K562 (cell line): Measurements from ENCODE around the gene ACOX1. TPM values are rescaled to one million over a fixed set of nuclear protein-coding genes. Genes with fewer than 3 reads are reported as not detected.

Experiments used
- ATAC-seq: fragments of 200-7000 bp; cut with Tn5 transposase; 3 replicates; pipeline ENCODE4 v1.9.1; 2020; ENCODE audit warnings: moderate library complexity
- BruUV-seq: library from RNA; stranded (reverse); fragments of 400-500 nt; replicated peaks from 2 replicates; lab custom pipeline; 2021; lab: Mats Ljungman, UMichigan
- CTCF ChIA-PET: fragments of 300-600 bp; formaldehyde crosslinking; extraction: SDS; loops from one replicate; lab custom pipeline; 2021; ENCODE audit warnings: low intra/inter-chr PET ratio; lab: Yijun Ruan, JAX
- POLR2A ChIA-PET: fragments of 300-600, 350-650 bp; sonication (Branson Sonifier 250); formaldehyde crosslinking; extraction: SDS; loops from one replicate; lab custom pipeline; 2021; ENCODE audit warnings: antibody characterized with exemption, inconsistent platforms; lab: Yijun Ruan, JAX
- DNase-seq, 4 experiments: peaks; one replicate each; pipeline versions ENCODE4 v3.0.0 to v3.0.0-alpha.2; 2011 to 2018; ENCODE audit warnings: low spot score in 3 of 4, mixed read lengths in 3 of 4; ENCODE audit errors: extremely low read depth in 1 of 4
- FAIRE-seq: peaks from 2 replicates; lab custom pipeline; 2011; peaks lifted over from hg19 to GRCh38; lab: Jason Lieb, UNC
- H2AFZ ChIP-seq: 2 replicates; pipeline ENCODE4 v1.6.0; 2011; ENCODE audit warnings: low read depth, low read length, control low read depth, inconsistent platforms
- H3K27ac ChIP-seq: fragments of 200-600 bp; 3 replicates; pipeline ENCODE4 v1.8.0; 2011; ENCODE audit warnings: low read depth, mild to moderate bottlenecking, control low read depth, inconsistent platforms, low read length, moderate library complexity, mixed read lengths; ENCODE audit errors: extremely low read depth
- H3K27me3 ChIP-seq, 2 experiments: fragments of 300-600 bp in 1 of 2; 2 replicates in 1 of 2; 3 replicates in 1 of 2; pipeline versions ENCODE4 v1.6.0 to v1.8.0; 2011; ENCODE audit warnings: inconsistent platforms in 2 of 2, low read length in 2 of 2, mild to moderate bottlenecking in 1 of 2, mixed read lengths in 1 of 2, moderate library complexity in 1 of 2; ENCODE audit not compliant: control insufficient read depth in 2 of 2, insufficient read depth in 2 of 2
- H3K36me3 ChIP-seq: fragments of 300-600 bp; 3 replicates; pipeline ENCODE4 v1.8.0; 2011; ENCODE audit warnings: mild to moderate bottlenecking, low read length, inconsistent platforms; ENCODE audit not compliant: control insufficient read depth, insufficient read depth
- H3K4me1 ChIP-seq, 2 experiments: fragments of 200-600 bp in 1 of 2; replicated peaks in 1 of 2; 2 replicates in 1 of 2; 3 replicates in 1 of 2; pipeline versions ENCODE4 v1.5.1 to v1.8.0; 2011; ENCODE audit warnings: inconsistent platforms in 2 of 2, low read length in 2 of 2, mild to moderate bottlenecking in 1 of 2, mixed read lengths in 1 of 2, moderate library complexity in 1 of 2; ENCODE audit not compliant: control insufficient read depth in 2 of 2, insufficient read depth in 2 of 2
- H3K4me2 ChIP-seq: 2 replicates; pipeline ENCODE4 v1.6.1; 2011; ENCODE audit warnings: low read length, control low read depth, inconsistent platforms, mixed read lengths; ENCODE audit not compliant: insufficient read depth
- H3K4me3 ChIP-seq: fragments of 200-600 bp; sonication (generic), shearing (Covaris generic); 2 replicates; pipeline ENCODE4 v1.5.1; 2016; ENCODE audit warnings: control low read depth, inconsistent platforms
- H3K79me2 ChIP-seq: fragments of 200-600 bp; 3 replicates; pipeline ENCODE4 v1.8.0; 2011; ENCODE audit warnings: low read length, inconsistent platforms; ENCODE audit not compliant: control insufficient read depth, insufficient read depth
- H3K9ac ChIP-seq, 2 experiments: 2 replicates each; pipeline versions ENCODE4 v1.6.0 to v1.6.1; 2011; ENCODE audit warnings: low read depth in 2 of 2, low read length in 2 of 2, control low read depth in 1 of 2, inconsistent platforms in 1 of 2, mild to moderate bottlenecking in 1 of 2, mixed read lengths in 1 of 2; ENCODE audit not compliant: insufficient read depth in 1 of 2
- H3K9me1 ChIP-seq: one replicate; pipeline ENCODE4 v1.6.0; 2011; ENCODE audit warnings: inconsistent platforms, mild to moderate bottlenecking, low read length, moderate library complexity; ENCODE audit not compliant: control insufficient read depth, insufficient read depth
- H3K9me3 ChIP-seq: replicated peaks from 2 replicates; pipeline ENCODE4 v1.5.1; 2011; ENCODE audit warnings: low read depth, low read length, inconsistent platforms; ENCODE audit not compliant: control insufficient read depth, insufficient read depth
- H4K20me1 ChIP-seq: replicated peaks from 2 replicates; pipeline ENCODE4 v1.6.1; 2011; ENCODE audit warnings: low read length, inconsistent platforms, mixed read lengths; ENCODE audit not compliant: control insufficient read depth, insufficient read depth
- BRD9 ChIP-seq: fragments of 450-650 bp; IDR thresholded peaks from 2 replicates; pipeline ENCODE4 v1.6.1; 2018; ENCODE audit warnings: low read depth; ENCODE audit not compliant: partially characterized antibody
- BRF1 ChIP-seq: IDR thresholded peaks from 3 replicates; pipeline ENCODE4 v1.6.1; 2011; ENCODE audit warnings: borderline replicate concordance, mild to moderate bottlenecking; ENCODE audit not compliant: insufficient read length; ENCODE audit errors: extremely low read depth
- FIP1L1 ChIP-seq: fragments of 200-400 bp; formaldehyde crosslinking; IDR thresholded peaks from 2 replicates; pipeline ENCODE4 v1.6.1; 2018; ENCODE audit warnings: mild to moderate bottlenecking, low read depth, low read length; ENCODE audit not compliant: poor library complexity, severe bottlenecking
- KHSRP ChIP-seq: fragments of 450-650 bp; IDR thresholded peaks from 2 replicates; pipeline ENCODE4 v1.6.1; 2017
- KLF13 ChIP-seq: fragments of 450-650 bp; IDR thresholded peaks from 2 replicates; pipeline ENCODE4 v1.6.1; 2016; ENCODE audit warnings: missing genetic modification characterization, low read depth, mild to moderate bottlenecking, missing compliant biosample characterization, moderate library complexity, borderline replicate concordance
- NFE2L1 ChIP-seq: fragments of 450-650 bp; IDR thresholded peaks from 2 replicates; pipeline ENCODE4 v1.6.1; 2016; ENCODE audit warnings: missing genetic modification characterization, low read depth, mild to moderate bottlenecking, missing compliant biosample characterization, moderate library complexity, borderline replicate concordance
- PHF21A ChIP-seq: fragments of 450-650 bp; IDR thresholded peaks from 2 replicates; pipeline ENCODE4 v1.6.1; 2017; ENCODE audit warnings: low read depth, borderline replicate concordance
- RBM22 ChIP-seq: fragments of 200-400 bp; formaldehyde crosslinking; IDR thresholded peaks from 2 replicates; pipeline ENCODE4 v1.6.1; 2018; ENCODE audit warnings: low read length, low read depth; ENCODE audit not compliant: poor library complexity, severe bottlenecking
- SMC3 ChIP-seq: conservative IDR thresholded peaks from 2 replicates; pipeline ENCODE4 v1.6.1; 2011; ENCODE audit warnings: low read depth, low read length, improper control_type of control experiment; ENCODE audit not compliant: insufficient read depth
- ZC3H11A ChIP-seq: IDR thresholded peaks from 2 replicates; pipeline ENCODE4 v1.6.1; 2012; ENCODE audit warnings: low read depth, low read length, improper control_type of control experiment
- ZFP36 ChIP-seq: fragments of 150-350 bp; IDR thresholded peaks from 2 replicates; pipeline ENCODE4 v1.6.1; 2018; ENCODE audit warnings: low read length, low read depth; ENCODE audit not compliant: partially characterized antibody
- WGBS: fragments of 100-300 bp; shearing (Covaris generic); methylation state at CpG from one replicate; pipeline ENCODE4 v1.1.6; 2016; ENCODE audit warnings: low coverage, mixed read lengths; ENCODE audit not compliant: insufficient coverage; ENCODE audit errors: missing lambda C conversion rate; 5-methylcytosine and 5-hydroxymethylcytosine counted together
- in situ Hi-C: fragments of 300-500 bp; cut with MboI; formaldehyde crosslinking; loops from 4 replicates; pipeline ENCODE4 v1.15.0; 2018; ENCODE audit warnings: inconsistent platforms, mixed read lengths
- intact Hi-C: fragments of 100-400 bp; cut with micrococcal nuclease; formaldehyde crosslinking; loops from 2 replicates; pipeline ENCODE4 v1.14.2; 2022
- polyA plus RNA-seq, 8 experiments: library from polyadenylated mRNA; depleted of rRNA in 4 of 8; stranded (reverse) in 5 of 8; unstranded in 3 of 8; fragments of >200 nt; fragmentation: Nextera tagmentation in 2 of 8; fragmentation: Illumina TruSeq in 1 of 8; extraction: Ambion mirVana in 2 of 8; extraction: Trizol in 1 of 8; gene quantifications; 2 replicates each; pipeline versions ENCODE4 v1.2.1 to v1.2.3, GENCODE V29; 2011 to 2014; ENCODE audit warnings: inconsistent platforms in 1 of 8, missing spikeins in 1 of 8
- total RNA-seq, 7 experiments: library from RNA; depleted of rRNA in 6 of 7; stranded (reverse); fragments of >200 nt in 6 of 7; fragmentation: Illumina TruSeq in 2 of 7; extraction: Trizol in 2 of 7; gene quantifications; 2 replicates each; pipeline versions ENCODE4 v1.2.1 to v1.2.3, GENCODE V29; 2011 to 2021; ENCODE audit warnings: low replicate concordance in 1 of 7
- TF ChIP-seq, protein P1 (sequence below): fragments of 450-650 bp; formaldehyde crosslinking; conservative IDR thresholded peaks from 2 replicates; pipeline ENCODE4 v1.4.0; 2022; ENCODE audit warnings: mild to moderate bottlenecking, missing genetic modification characterization
- TF ChIP-seq, protein P2 (sequence below): fragments of 250-450 bp; sonication (Bioruptor Pico); IDR thresholded peaks from 2 replicates; pipeline ENCODE4 v1.5.1; 2021; ENCODE audit warnings: mild to moderate bottlenecking
- TF ChIP-seq, protein P3 (sequence below): sonication (generic); formaldehyde crosslinking; IDR thresholded peaks from 2 replicates; pipeline ENCODE4 v1.8.0; 2022; ENCODE audit warnings: mild to moderate bottlenecking, missing genetic modification reagents

The ACOX1 gene
- total and polyA plus RNA-seq, 9 of the 15 experiments (the other 6 are each of a cell fraction or from before 2014, with no cell fraction given), result 7.8 to 24.1 (median 14.5) TPM

DNA sequence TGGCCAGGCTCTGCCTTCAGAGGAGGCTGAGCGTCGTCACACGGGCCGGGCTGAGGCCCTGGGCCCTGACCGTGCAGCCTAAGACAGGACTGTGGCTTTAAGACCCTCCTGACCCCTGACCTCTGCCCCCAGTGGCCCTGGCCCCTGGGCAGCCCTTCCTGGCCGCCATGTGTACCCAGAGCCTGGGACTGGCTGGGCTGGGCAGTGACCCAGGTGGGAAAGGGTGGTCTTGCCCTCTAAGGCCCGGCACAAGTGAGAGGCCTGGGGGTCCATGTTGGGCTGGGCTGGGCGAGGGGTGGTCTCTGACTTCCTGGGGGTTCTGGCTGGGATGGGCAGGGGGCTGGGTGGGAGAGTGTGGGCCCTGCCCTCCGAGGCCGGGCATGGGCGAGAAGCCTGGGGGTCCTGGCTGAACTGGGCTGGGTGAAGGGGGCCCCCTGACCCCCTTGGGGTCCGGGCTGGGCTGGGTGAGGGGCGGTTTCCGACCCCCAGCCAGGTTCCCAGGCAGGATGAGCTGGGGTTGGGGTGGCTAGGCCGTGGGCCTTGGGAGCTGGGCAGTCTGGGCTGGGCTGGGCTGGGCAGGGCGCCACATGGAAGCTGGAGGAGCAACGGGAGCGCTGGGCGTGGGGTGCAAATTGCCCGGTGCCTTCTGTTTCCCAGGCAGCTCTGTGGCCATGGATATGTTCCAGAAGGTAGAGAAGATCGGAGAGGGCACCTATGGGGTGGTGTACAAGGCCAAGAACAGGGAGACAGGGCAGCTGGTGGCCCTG is 22.0 kb upstream of the ACOX1 start, which contains the start of gene CDK3 (continued):
- TF ChIP-seq, protein P1, sequence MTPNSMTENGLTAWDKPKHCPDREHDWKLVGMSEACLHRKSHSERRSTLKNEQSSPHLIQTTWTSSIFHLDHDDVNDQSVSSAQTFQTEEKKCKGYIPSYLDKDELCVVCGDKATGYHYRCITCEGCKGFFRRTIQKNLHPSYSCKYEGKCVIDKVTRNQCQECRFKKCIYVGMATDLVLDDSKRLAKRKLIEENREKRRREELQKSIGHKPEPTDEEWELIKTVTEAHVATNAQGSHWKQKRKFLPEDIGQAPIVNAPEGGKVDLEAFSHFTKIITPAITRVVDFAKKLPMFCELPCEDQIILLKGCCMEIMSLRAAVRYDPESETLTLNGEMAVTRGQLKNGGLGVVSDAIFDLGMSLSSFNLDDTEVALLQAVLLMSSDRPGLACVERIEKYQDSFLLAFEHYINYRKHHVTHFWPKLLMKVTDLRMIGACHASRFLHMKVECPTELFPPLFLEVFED (CRISPR knock-in tag), result no peak

DNA sequence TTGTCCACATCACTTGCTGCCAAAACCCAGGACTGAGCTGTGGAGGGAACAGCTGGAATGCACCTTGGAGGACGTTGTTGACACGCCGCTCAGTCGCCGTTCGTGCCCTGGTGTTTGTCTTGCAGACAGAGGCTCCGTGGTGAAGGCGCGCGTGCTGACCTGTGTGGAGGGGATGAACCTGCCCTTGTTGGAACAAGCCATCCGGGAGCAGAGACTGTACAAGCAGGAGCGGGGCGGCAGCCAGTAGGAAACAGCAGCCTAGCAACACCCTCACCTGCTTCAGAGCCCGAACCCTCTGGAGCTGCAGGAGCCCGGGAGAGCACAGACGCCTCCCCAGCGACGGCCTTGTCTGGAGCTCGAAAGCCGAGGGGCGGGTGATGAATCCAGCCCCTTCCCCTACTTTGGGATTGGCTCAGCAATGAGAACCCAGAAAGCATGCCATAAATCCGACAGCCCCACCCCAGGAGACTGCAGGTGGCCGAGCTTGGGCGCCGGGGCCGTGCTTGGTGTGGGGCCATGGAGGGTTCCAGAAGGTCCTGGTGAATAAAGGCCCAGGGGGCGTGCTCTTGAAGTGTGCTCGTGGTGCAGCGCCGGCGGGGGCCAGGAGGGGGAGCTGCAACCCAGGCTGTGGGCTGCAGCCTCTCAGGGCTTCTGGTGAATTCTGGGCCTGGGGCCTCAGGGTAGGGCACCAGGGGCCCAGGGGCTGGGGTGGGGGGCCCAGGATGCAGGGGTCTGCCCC is 21.2 kb upstream of the ACOX1 start:
- Histone ChIP-seq H3K4me2 (no peak overlapping the region), H3K27me3 (no peaks in the 10 kb centered on the region), H3K4me3 (no peak overlapping the region), H3K9ac (peak overlapping the region in 1 of 2 experiments; percentile 86; a peak in 2 of 4 replicates), H3K27ac (no peak overlapping the region), H3K9me1 (no peaks in the 10 kb centered on the region), H2AFZ (peak overlapping the region; percentile 80), H3K4me1 (peaks cover 2 to 19% of the 10 kb centered on the region in 2 experiments; a peak in 4 of 5 replicates), H4K20me1 (no peaks in the 10 kb centered on the region), H3K79me2 (no peaks in the 10 kb centered on the region), H3K36me3 (peaks cover 13% of the 10 kb centered on the region; the same call in 2 of the 3 replicates), H3K9me3 (no peaks in the 10 kb centered on the region)
- peak; percentile 80 to 92 (median 90) for DNase-seq
- POLR2A ChIA-PET, result interaction anchor here (0.6 to 1.4 kb wide), 9 partner anchors 9 to 418 kb away, joined by 3 to 9 read pairs (median 4); partner anchors contain the start of genes ACOX1, MRPL38 and TEN1
- peak; percentile 98 for ATAC-seq
- CTCF ChIA-PET, result interaction anchor here (0.7 to 1.7 kb wide), 2 partner anchors 21 to 279 kb away, joined by 3 to 5 read pairs; partner anchors contain the start of genes ACOX1 and TEN1
- FAIRE-seq, result peak; percentile 55
- intact Hi-C loops (loop anchor here (10.0 kb wide), 1 partner anchor 245 kb away; no protein-coding TSS in a partner anchor), in situ Hi-C loops (loop anchor here (10.0 kb wide), 1 partner anchor 225 kb away; a partner anchor contains a TSS)
- BruUV-seq, result no TSS peak
- 46% methylated on average over 30 of the region's 31 CpGs for WGBS
- TF ChIP-seq BRD9 (no peak), KLF13 (tag) (no peak), PHF21A (no peak), KHSRP (no peak), FIP1L1 (no peak), SMC3 (peak; percentile 50; the same call in 1 of the 2 replicates), RBM22 (no peak), NFE2L1 (tag) (no peak), BRF1 (no peak), ZC3H11A (no peak), ZFP36 (no peak)
- TF ChIP-seq, protein P2, sequence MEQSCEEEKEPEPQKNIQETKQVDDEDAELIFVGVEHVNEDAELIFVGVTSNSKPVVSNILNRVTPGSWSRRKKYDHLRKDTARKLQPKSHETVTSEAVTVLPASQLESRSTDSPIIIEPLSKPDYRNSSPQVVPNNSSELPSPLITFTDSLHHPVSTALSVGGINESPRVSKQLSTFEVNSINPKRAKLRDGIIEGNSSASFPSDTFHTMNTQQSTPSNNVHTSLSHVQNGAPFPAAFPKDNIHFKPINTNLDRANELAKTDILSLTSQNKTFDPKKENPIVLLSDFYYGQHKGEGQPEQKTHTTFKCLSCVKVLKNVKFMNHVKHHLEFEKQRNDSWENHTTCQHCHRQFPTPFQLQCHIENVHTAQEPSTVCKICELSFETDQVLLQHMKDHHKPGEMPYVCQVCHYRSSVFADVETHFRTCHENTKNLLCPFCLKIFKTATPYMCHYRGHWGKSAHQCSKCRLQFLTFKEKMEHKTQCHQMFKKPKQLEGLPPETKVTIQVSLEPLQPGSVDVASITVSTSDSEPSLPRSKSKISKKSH (CRISPR knock-in tag), result no peak
- TF ChIP-seq, protein P3, sequence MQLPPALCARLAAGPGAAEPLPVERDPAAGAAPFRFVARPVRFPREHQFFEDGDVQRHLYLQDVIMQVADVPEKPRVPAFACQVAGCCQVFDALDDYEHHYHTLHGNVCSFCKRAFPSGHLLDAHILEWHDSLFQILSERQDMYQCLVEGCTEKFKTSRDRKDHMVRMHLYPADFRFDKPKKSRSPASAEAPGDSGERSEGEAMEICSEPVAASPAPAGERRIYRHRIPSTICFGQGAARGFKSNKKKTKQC (CRISPR knock-in tag), result no peak
